Measurements from ENCODE around the gene KHDRBS2. TPM values are rescaled to one million over a fixed set of nuclear protein-coding genes. Genes with fewer than 3 reads are reported as not detected.

KHDRBS2 gene
- total and polyA plus RNA-seq, 2 of the 4 experiments (the other 2 are of a cell fraction) = not detected

DNA sequence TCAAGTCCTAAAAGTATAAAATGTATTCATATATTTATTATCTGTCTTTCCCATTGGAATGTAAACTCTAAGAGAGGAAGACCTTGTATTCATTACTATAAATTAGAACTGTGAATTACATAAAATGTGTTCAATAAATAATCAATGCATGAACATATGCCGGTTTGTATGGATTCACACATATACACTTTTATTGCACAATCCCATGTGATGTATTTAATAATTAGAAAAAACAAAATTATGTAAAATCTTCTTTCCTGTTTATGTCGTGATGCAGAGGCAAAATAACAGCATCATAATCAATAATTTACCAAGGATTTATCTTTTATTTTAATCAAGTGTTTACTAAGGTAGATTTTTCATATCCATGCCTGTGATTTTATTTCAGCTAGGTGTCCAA is 240.5 kb downstream of the KHDRBS2 start:
- H2BK5ac ChIP-seq (ENCODE audit: low read depth, low read length, poor library complexity, severe bottlenecking) = no peak overlapping the region
- H3K18ac ChIP-seq (ENCODE audit: low read depth, low read length) = no peak overlapping the region
- ChIA-PET CTCF (no interaction called here), POLR2A (ENCODE audit: unreplicated experiment) (no interaction called here)
- no peak overlapping the region for H2BK15ac ChIP-seq (ENCODE audit: low read depth, low read length)
- no peaks in the 10 kb centered on the region for H4K20me1 ChIP-seq (ENCODE audit: insufficient read depth, low read length)
- no peaks in the 10 kb centered on the region for H3K4me1 ChIP-seq (ENCODE audit: control insufficient read depth, insufficient read depth, low read length)
- no peak overlapping the region for H3K4me2 ChIP-seq (ENCODE audit: low read depth, low read length)
- no peak overlapping the region for H2AK9ac ChIP-seq (replicated peaks; ENCODE audit: low read depth, low read length, poor library complexity)
- no peak for TF ChIP-seq MAZ (IDR thresholded peaks at IDR 0.05; ENCODE audit: borderline replicate concordance, low read depth, low read length)
- peak; percentile 45; the same call in 1 of the 2 replicates for TF ChIP-seq CEBPB (IDR thresholded peaks at IDR 0.05; ENCODE audit: low read depth, low read length)
- intact Hi-C loops (cut with micrococcal nuclease) (no loop called here), in situ Hi-C loops (cut with MboI; ENCODE audit: low sequenced_read_pairs) (no loop called here), dilution Hi-C loops (cut with HindIII; ENCODE audit: low sequenced_read_pairs, unreplicated experiment) (no loop called here)
- H2AFZ ChIP-seq (replicated peaks; ENCODE audit: low read length, poor library complexity) = no peak overlapping the region
- no peaks in the 10 kb centered on the region for H3K79me1 ChIP-seq (ENCODE audit: low read depth in 1 of 2, low read length in 2 of 2)
- H4K5ac ChIP-seq (ENCODE audit: low read depth, low read length) = no peak overlapping the region
- no peak for DNase-seq
- H3K9me1 ChIP-seq (ENCODE audit: insufficient read depth, low read length) = no peaks in the 10 kb centered on the region
- H4K91ac ChIP-seq (ENCODE audit: insufficient read depth, low read depth, low read length) = no peak overlapping the region
- H3K9me3 ChIP-seq (ENCODE audit: control insufficient read depth, insufficient read depth, low read length) = no peaks in the 10 kb centered on the region
- no TSS peak for BruUV-seq (replicated peaks)
- no peak overlapping the region for H2BK120ac ChIP-seq (ENCODE audit: low read depth, low read length)
- no peak overlapping the region for H2BK20ac ChIP-seq (ENCODE audit: low read depth, low read length)
- H3K23ac ChIP-seq (ENCODE audit: low read depth, low read length) = no peak overlapping the region
- no peak overlapping the region for H3K56ac ChIP-seq (ENCODE audit: extremely low read depth, insufficient read depth, low read length)
- H3K4ac ChIP-seq (ENCODE audit: low read depth, low read length) = no peak overlapping the region
- no CpG with 5 or more reads among the region's 2 CpGs for WGBS, 2 experiments (ENCODE audit: extremely low coverage in 2 of 2, insufficient read length in 1 of 2)
- H3K36me3 ChIP-seq (ENCODE audit: control insufficient read depth, insufficient read depth, low read length) = no peaks in the 10 kb centered on the region
- no peak overlapping the region for H3K27ac ChIP-seq (ENCODE audit: insufficient read depth, low read length)
- no peak overlapping the region for H3K4me3 ChIP-seq (ENCODE audit: insufficient read depth, low read depth, low read length)
- H3K27me3 ChIP-seq (ENCODE audit: control insufficient read depth, insufficient read depth, low read length) = no peaks in the 10 kb centered on the region
- H2AK5ac ChIP-seq (ENCODE audit: low read depth, low read length) = no peak overlapping the region
- no peak overlapping the region for H4K8ac ChIP-seq (ENCODE audit: low read depth in 2 of 2, low read length in 2 of 2)
- ATAC-seq (ENCODE audit: low read depth) = no peak
- no peak overlapping the region for H3K9ac ChIP-seq (ENCODE audit: low read depth, low read length)
- H3K14ac ChIP-seq (replicated peaks; ENCODE audit: low read depth, low read length) = no peak overlapping the region

All from IMR-90 (cell line).